Left hindlimb (tissue), 1 donor: Measurements from ENCODE around the gene LYRM2.
A peak's percentile ranks its signal among the peaks of the same experiment; 100 is the strongest.

Experiments used
- DNase-seq: peaks from one replicate; pipeline ENCODE4 v3.0.0-alpha.2; 2018

The LYRM2 gene, protein sequence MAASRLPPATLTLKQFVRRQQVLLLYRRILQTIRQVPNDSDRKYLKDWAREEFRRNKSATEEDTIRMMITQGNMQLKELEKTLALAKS

DNA sequence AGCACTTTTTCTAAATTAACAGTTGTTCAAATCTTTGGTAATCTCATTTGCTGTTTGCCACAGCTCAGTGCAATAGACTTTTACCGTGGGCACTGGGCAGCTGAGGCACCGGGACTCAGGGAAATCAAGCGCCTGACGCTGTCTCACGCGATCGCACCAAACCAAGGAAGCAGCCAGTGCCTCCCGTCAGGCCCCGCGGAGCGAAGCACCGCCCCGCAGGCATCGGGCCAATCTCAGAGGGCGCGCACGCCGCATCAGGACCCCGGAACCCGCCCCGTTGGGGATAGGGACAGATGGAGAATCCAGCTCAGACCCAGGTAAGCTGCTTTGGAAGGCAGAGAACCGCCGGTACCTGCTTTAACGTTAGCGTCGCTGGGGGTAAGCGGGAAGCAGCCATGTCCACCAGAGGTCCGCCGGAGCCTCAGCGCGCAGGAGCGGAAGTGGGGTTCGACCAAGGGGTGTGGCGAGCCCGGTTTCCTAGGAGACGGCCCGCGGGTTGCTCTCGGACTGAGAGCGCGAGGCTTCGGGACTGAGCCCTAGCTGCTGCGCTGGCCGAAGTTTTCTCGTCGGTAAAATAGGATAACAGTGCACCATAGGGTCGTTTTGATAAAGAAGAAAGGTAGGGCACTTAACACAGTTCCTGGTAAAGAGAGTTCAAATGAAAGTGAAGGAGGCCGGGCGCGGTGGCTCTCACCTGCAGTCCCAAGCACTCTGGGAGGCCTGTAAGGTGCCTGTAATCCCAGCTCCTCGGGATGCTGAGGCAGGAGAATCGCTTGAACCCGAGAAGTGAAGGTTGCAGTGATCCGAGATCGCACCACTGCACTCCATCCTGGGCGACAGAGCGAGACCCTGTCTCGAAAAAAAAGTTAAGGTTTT, at the start of gene LYRM2:
LYRM2 (minus strand) TSS at position 428 of the 876 bp plus-strand sequence; CDS start at position 397, 31 bp downstream.
- DNase-seq: peak; percentile 97

DNA sequence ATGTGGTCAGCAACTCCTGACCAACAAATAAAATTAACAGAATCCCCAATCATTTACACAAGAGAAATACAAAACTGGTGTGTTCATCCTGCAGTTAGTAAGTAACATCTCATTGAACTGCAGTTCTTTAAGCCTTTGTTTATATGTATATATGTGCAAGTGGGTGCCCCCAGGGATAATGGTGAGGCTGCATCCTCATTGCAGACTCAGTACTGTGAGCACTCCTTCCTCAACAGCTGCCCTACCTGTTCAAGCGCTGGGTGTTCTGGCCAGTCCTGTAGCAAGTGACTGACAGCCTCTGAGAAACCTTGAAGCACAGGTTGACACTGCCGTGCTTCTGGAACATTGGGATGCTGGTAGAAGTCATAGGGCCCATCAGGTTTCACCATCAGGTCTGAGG, 49.8 kb upstream of the LYRM2 start:
- no peak for DNase-seq

DNA sequence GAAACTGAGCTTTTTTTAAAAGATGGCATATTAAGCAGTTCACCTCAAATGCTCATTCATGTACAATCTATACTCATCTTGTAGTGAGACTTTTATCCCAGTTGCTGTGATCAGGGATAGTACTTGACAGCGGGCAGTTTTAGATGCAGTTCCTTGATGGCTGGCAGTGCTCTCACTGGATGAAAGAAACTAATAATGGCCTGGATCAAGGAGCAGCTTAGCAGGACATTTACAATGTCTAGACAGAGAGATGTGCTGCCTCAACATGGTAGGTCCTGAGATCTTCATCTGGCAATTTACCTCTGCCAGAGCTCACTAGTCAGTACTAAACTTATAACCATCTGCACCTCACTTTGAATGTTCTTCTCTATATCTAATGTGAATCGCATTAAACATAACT, 46.8 kb upstream of the LYRM2 start:
- no peak for DNase-seq

DNA sequence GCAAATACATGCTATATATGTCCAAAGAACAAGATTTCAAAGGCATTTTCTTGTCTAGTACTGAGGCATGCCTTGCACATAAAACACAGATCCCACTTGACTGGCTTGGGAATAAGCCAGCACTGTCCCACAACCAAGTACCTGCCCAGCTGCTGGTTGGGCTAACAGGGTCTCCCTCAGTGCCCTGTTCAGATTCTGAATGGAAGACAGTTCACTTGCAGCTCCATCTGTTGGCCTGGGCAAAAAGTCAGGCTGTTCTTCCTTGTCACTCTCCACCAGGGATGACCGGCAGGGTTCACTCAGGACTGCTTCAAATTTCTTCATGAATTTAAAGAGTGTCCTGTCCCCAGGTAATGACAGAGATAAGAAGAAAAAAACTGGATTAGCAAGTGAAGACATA, 44.4 kb upstream of the LYRM2 start:
- no peak for DNase-seq

DNA sequence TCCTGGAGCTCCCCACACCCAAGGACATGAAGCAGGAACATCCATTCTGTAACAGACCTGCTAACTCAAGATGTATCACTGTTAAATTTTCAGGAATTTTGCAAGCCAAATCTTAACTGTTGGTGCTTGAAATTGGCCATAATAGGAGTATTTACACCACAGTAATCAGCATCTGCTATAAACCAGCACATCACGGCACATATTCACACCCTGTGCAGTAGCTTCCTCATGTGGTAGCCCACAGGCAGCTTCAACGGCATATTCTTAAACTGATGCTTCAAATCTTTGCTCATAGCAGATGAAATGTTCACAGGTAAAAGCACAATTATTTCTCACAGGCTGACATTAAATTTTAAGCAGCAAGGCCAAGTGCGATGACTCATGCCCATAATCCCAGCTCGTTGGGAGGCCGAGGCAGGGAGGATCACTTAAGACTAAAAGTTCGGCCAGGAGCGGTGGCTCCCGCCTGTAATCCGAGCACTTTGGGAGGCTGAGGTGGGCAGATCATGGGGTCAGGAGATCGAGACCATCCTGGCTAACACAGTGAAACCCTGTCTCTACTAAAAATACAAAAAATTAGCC, 43.5 kb upstream of the LYRM2 start:
- no peak for DNase-seq

DNA sequence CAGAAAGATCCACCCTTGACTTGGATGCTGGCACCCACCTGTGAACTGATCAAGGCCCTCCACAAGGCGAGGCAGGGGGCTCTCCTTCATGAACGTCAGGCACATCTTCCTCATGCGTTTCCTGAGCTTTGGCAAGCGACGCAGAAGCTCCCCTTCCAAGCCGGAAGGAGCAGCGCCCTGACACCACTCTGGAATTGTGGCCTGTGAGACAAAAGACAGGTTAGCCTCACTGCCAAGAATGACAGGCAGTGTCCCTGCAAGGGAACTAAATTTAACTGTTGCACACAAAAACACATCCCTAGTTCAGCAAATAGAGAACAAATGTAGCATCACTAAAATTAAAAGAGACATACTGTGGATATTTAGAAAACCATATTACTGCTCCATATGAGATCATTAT, 42.0 kb upstream of the LYRM2 start:
- DNase-seq: no peak

DNA sequence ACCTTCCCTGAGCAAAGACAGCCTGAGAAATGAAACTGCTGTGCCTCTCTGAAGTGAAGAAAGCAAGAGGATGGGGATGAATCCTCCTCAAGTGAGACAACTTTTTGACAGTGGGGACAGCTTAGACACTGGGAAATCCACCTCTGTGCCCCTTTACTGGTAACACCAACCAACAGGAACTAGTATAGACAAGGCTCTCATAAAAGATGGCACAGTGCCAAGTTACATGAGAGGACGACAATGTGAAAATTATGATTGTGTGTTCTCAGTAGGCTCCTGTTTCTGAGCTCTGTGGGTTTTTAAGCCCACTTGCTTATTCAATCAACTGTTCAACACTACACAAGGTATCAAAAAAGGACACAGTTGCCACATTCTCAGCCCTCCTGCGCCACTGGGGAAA, 41.6 kb upstream of the LYRM2 start:
- DNase-seq: no peak

DNA sequence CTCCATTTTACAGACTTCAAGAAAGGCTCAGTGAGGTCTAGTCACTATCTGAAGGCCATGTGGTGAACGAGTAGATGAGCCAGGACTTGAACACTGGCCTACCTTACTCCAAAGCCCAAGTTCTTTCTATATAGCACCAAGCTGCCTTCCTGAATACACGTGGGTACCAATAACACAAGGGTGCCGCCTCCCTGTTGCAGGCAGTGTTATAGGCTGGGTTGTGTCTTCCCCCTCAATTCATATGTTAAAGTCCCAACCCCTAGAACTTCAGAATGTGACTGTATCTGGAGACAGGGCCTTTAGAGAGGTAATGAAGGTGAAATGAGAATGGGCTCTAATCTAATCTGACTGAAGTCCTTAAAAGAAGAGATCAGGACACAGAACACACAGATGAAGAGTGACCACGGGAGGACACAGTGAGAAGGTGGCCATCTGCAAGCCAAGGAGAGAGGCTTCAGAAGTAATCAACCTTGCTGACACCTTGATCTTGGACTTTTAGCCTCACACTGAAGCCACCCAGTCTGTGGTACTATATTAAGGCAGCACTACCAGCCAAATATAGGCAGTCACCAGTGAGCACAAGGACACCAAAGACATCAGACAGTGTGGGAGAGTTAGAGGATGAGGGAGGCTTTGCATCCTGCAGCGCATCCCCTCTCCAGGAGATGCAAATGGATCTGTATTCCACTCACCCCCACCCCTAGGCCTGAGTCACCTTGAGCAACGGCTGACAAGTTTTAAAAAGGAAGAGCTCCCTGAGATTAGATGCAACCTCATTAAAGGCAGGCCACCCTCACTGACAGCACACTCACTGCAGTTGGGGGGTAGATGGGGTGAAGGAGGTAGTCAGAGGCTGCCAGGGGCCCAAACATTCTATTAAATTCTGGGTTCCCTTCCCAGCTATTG, 40.9 kb upstream of the LYRM2 start:
- no peak for DNase-seq

DNA sequence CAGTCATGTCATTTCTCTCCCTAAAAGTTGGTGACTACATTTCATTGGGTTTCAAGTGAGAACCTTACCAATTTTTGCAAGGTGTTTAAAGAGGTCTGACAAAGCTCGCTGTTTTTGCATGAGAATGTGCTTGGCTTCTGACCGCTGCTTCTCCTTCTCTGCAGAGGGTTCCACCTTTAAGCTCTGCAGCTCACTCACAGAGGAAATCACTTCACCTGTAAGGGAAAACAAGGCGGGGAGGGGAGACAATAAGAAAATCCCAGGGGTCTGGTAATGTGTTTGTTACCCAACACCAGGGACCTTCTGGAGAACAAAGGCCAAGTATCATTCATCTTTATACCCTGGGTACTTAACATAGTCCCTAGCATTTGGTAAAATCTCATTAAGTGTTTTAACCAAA, 40.0 kb upstream of the LYRM2 start:
- DNase-seq: no peak

DNA sequence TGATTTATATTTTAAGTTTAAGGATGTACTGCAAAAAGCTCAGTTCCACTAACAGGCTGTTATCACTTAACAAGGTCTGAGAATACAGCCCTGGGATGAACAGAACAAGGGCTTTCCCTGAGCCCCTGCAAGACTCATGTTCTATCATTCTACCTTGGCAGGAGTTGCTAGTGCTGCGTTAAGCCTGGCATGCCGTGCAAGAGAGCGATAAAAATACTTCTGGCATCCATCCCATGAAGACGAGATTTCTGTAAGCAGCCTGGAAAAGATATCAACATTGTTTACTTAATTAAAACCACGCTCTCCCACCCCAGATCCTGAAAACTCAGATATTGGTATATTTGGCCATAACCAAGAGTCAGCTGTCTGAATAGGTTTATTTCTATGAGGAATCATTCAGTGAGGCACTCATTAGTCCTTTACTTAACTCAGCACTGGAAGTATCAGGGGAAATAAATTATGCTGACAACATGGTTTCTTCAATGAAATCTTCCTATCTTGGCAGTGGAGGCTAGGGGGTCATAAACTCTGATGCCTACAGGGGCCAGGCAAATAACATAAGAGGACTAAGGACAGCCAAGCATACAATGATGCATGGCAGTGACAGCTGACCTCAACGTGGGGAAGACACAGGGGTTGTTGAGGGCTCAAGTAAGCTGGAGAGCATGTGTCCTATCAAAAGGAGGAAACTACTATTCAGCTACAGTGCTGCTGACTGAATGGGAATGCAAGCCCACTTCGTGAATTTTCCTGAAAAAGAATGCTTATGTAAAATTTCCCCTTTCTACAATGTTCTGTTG, 37.6 kb upstream of the LYRM2 start:
- no peak for DNase-seq

DNA sequence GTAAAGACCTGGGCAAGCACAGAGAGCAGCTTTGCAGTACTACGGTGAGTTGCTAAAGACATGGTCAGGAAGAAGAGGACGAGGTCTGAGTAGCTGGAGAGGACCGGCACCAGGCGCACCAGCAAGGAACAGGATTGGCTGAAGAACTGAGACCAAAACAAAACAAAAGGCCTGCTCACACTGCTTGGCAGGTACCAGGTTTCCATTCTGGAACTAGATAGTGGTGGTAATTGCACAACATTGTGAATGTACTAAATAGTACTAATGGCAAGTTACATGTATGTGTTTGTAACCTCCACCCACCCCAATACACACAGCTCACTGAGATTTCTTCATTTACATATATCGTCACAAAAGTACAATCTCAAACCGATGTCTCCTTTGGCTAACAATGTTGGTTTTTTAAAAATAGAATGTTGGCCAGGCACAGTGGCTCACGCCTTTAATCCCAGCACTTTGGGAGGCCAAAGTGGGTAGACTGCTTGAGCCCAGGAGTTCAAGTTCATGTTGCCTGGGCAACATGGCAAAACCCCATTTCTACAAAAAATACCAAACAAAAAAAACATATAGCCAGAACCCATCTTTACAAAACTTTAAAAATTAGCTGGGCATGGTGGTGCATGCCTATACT, 32.5 kb upstream of the LYRM2 start:
- DNase-seq: no peak

DNA sequence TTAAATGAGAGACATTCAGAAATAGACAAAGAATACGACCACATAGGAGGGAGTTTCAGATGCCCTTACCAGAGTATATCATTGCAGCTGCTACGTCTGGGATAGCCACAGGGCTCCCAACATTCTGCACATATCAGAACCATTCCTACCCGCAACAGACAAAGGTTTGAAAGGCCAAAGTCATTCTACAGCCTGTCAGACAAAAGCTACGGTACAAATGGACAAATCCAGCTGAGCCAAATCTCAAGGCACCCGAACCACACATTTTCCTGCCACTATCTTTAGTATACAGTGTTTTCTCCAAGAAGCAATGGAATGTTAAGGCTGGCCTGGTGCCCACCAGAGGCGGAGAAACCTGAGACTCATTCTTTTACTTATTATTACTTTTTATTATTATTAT, 30.5 kb upstream of the LYRM2 start:
- DNase-seq: no peak

DNA sequence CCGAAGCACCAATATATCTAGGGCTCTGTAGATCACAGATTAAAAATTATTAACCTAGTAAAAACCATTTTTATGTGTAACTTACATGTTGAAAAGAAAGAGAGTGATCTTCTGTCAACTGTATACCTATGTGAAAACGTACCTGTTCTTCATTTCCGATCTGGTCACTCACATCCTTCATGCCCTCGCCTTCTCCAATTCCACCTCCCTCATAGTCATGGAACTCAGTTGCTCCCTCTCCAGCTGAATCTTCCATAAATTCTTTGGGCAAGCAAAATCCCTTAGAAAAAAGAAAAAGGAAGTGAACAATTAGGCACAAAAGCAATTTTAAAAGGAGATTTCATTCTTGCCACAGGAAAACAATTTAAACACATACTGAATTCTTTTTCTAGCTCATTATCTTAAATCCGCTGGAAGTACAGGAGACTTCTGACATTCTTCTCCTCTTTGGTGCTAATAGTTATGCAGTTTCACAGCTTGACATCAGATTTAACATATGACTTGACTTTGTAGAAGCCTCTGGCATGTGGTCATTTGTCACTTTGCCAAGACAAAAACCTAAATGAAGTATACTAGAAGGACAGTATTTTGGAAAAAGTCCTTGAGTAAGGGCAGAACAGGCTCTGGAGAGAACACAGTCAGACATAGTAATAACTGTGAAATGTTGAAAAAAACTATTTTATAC, 29.5 kb upstream of the LYRM2 start:
- no peak for DNase-seq

DNA sequence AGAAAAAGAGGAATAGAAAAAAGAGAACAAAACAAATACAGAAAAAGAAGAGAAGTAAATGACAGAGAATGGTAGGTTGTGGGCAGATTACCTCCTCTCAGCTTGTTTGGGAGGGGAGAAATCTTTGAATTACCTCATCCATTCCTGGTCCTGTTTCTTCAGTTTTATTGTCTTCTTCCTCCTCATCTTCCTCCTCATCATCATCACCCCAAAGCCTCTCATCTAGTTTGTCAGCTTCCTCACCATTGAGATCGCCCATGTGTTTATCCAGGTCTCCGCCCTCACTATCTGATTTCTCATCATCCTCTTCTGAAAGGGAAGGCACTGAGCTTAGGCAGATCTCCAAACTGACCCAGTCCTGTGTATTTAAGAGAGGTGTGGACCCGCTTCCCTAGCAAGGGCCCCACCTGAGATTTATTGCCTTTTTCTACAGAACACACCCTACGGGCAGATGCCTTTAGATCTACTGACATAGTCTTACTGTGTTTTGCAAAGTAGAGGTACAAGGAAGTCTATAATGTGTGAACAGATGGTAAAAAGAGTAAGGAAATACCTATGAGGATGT, 24.2 kb upstream of the LYRM2 start:
- DNase-seq: no peak

DNA sequence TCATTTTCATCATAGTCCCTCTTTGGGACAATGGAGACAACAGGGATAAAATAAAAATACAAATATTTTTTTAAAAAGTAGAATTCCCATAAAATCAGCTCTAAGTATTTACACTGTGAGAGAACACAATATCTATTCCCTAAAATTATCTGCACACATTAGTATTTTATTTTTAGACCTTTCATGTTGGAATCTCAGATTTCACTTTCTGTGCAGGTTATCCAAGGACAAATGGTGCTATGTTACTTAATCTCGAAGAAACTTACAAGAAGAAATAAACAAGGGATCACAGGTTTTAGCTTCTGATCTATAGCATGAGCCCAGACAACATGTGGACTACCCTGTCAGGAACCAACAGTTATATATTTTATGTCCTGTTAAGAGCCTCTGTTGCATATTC, 23.0 kb upstream of the LYRM2 start:
- no peak for DNase-seq

DNA sequence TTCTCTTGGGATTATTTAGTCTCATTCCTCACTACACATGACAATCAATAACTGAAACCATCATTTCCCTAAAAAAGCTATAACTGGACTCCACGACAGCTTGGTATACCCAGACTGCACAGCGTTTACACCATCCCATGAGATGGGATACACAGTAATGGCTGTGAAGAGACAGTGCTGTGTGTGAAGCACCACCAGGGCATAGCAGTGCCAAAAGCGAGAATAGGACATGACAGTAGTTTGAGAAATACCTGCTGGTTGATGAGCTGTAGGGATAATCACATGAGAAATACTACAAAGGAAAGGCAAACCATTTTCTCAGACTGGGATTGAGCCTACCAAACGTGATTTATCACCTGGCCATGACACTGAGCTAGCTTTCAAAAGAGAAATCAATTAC, 22.4 kb upstream of the LYRM2 start:
- DNase-seq: no peak

DNA sequence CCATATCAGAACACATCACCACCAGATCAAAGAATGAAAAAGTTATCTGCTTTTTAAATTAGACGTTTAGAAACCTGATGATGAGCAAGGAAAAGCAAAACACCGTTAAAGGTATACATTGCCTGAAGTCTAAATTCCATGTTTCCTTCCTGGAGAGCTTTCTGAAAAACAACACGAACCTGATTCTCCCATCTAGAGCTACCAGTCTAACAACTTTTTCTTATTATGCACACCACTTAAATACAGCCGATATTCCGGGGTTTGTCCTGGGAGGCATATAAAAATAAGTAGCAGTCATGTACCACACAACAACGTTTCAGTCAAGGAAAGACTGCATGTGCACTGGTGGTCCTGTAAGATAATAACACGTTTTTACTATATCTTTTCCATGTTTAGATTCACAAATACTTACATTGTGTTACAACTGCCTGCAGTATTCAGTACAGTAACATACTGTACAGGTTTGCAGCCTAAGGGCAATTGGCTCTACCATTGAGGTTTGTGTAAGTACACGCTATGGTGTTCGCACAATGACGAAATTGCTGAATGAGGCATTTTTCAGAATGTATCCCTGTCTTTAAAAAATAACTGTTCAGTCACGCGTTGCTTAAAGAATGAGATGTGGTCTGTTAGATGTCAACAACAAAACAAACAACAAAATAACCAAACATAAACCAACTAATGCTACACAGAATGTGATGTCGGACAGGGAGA, 19.1 kb upstream of the LYRM2 start:
- DNase-seq: no peak

DNA sequence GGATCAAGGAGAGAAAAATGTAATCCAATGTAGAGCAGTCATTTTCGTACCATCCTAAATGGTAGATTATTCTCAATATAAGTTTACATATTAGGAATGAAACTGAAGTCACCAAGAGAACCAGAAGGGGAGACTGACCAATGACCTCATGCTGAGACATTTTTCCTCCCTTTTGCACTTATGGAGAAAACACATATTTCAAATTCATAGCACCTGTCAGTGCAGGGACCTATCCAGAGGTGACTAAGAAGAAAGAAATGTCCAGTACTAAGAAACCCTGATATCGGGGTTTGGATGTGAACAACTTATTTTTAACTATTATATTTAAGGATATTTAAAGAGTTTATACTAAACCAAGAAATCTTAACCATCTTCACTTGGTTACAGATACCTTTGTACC, 16.6 kb upstream of the LYRM2 start:
- no peak for DNase-seq

DNA sequence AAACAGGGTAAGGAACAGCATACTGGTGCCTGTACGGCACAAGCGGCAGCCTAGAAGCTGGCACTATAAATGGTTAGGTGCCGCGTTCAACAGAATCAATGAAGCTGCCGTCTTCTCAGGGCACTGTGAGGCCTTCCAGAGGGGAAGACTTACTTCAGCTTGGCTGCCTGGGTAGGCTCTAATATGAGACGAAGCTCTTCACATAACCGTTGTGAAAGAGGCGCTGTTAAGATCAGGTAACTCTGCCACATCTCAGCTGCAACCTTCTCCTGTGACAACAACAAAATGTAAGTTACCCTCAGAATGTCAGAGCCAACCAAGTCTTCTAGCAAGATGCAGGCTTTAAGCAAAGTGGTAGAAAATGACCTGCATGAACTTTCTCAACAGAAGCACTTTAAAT, 12.0 kb upstream of the LYRM2 start:
- DNase-seq: no peak

DNA sequence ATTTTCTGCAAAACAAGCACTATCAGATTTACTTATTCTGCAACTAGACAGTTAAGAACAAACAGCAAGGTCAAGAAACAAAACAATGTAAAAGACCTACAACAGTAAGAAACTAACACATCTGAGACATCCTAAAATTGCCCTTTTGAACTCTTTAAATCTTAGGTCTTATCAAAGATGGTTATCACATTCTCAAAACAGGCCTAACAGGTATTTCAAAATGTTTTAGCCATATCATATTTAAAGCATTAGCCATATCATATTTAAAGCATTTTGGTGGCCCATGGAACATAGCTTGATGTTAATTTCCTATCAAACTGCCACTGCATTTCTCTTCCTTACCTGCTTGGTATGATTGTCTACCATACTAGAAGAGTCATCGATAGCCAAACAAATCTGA, 11.1 kb upstream of the LYRM2 start:
- no peak for DNase-seq
